Fibroblast of the aortic adventitia (primary cell): ENCODE data around the gene LYZL6. TPM values are rescaled to one million over a fixed set of nuclear protein-coding genes. Genes with fewer than 3 reads are reported as not detected.
A peak's percentile ranks its signal among the peaks of the same experiment; 100 is the strongest.

Experiments
- DNase-seq: peaks from one replicate; pipeline ENCODE4 v3.0.0-alpha.2; 2010; ENCODE audit warnings: low read depth
- H3K4me3 ChIP-seq: 2 replicates; pipeline ENCODE4 v1.5.1; 2011; ENCODE audit warnings: low read depth, mild to moderate bottlenecking, control low read depth, low read length, moderate library complexity
- total RNA-seq: library from RNA; depleted of rRNA; stranded (reverse); fragments of >200 nt; gene quantifications from 2 replicates; pipeline ENCODE4 v1.2.3, GENCODE V29; 2012; ENCODE audit warnings: low replicate concordance
- TF ChIP-seq, protein P1 (sequence below): IDR thresholded peaks from 2 replicates; pipeline ENCODE4 v1.5.1; 2011; ENCODE audit warnings: mild to moderate bottlenecking, low read length, control low read depth, inconsistent platforms; ENCODE audit not compliant: insufficient read depth

LYZL6 gene
- total RNA-seq, 1 donor: not detected

DNA sequence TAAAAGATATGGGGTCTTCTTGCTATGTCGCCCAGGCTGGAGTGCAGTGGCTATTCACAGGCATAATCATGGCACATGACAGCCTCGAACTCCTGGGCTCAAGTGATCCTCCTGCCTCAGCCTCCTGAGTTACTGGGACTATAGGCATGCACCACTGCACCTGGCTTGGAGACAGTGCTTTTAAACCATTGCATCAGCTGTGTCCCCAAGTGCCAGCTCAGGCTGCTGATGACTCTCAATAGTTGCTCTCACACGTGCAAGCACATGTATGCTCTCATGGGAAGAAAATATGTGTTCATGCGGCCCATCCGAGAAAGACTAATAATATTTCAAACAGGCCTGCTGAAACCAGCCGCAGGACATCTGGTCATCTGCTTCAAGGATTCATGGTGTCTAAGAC, 29.0 kb upstream of the LYZL6 start:
- DNase-seq: no peak
- H3K4me3 ChIP-seq: no peak overlapping the region
- TF ChIP-seq, protein P1, sequence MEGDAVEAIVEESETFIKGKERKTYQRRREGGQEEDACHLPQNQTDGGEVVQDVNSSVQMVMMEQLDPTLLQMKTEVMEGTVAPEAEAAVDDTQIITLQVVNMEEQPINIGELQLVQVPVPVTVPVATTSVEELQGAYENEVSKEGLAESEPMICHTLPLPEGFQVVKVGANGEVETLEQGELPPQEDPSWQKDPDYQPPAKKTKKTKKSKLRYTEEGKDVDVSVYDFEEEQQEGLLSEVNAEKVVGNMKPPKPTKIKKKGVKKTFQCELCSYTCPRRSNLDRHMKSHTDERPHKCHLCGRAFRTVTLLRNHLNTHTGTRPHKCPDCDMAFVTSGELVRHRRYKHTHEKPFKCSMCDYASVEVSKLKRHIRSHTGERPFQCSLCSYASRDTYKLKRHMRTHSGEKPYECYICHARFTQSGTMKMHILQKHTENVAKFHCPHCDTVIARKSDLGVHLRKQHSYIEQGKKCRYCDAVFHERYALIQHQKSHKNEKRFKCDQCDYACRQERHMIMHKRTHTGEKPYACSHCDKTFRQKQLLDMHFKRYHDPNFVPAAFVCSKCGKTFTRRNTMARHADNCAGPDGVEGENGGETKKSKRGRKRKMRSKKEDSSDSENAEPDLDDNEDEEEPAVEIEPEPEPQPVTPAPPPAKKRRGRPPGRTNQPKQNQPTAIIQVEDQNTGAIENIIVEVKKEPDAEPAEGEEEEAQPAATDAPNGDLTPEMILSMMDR: no peak

DNA sequence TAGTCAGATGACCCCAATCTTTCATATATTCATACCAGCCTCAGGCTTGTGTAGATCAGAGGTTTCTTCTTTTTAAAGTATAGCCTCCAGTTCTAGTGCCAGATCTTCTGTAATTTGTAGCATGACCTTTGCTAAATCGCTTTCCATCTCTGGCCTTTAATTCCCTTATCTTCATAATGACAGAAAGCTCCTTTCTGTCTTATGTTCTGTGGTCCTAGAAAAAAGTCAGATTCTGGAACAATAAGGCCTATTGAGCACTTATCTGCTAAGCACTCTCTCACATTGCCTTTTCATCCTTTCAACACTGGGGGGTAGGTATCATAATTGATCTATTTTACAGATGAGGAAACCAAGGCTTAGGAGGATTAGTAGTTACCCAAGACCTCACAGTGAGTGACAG, 28.6 kb upstream of the LYZL6 start:
- DNase-seq: no peak
- TF ChIP-seq, protein P1: no peak
- no peak overlapping the region for H3K4me3 ChIP-seq

DNA sequence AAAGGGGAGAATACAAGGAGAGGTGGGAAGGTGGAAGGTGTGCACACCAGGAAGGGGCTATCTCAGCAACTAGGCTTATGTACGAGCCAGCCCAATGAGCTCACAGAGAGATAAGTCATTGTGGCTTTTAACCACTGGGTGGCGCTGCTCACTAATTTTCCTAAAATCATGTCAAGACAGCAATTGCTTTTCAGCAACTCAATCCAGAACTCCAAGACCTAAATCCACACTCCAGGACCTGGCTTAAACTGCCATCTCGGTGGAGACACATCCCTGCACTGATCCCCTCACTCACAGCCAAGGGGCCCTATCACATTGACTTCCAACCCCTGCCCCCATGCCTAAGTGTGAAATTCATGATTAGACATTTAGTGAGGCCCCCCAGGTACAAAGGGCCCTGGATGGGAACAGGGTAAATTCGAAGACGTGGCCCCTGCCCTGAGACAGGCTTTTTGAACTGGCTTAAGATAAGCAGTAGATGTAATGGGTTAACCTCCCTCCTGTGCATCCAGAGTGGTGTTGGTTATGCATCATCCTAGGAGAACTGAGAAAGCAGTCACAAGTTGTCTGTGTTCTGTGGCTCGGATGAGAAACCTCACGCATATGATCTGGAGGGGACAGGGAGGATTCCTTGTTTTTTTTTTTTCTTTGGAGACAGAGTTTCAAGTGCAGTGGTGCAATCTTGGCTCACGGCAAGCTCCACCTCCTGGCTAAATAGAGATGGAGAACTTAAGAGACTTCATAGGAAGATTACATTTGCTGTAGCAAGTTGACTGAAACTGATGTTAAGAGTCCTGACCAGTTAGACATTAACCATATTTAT, 26.3 kb upstream of the LYZL6 start:
- DNase-seq: peak; percentile 77
- TF ChIP-seq, protein P1: peak; percentile 68
- H3K4me3 ChIP-seq: no peak overlapping the region

DNA sequence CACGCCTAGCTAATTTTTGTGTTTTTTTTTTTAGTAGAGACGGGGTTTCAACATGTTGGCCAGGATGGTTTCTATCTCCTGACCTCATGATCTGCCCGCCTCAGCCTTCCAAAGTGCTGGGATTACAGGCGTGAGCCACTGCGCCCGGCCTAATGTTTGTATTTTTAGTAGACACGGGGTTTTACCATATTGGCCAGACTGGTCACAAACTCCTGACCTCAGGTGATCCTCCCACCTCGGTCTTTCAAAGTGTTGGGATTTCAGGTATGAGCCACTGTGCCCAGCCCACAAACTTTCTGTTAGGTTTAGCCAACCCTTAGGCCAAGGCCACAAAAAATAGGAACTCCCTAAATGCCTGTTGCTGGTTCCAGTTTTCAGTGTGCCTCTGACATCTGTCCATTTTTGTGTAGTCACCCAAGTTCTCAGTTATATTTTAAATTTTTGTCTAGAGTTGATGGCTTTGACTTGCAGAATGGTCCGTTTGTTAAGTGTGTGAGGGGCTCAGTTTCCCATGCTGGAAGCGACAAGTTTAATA, 25.1 kb upstream of the LYZL6 start:
- TF ChIP-seq, protein P1: no peak
- no peak for DNase-seq
- H3K4me3 ChIP-seq: no peak overlapping the region

DNA sequence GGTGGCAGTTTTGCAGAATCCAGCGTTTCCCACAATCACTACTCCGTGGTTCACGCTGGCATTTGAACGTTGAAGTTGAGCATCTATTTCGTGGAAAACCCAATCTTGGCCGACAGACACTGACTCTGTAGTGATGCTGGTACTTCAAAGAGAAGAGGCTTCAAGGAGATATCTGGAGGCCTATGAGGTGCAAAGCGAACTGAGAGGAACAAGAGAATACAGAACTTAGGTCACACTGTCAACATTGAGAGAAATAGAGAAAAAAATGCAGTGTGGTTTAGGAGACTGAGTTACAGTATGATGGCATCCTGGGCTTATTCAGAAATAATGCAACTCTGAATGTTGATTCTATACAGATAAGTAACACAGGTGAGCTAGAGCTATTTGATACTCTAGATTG, 21.8 kb upstream of the LYZL6 start:
- no peak overlapping the region for H3K4me3 ChIP-seq
- TF ChIP-seq, protein P1: no peak
- DNase-seq: no peak

DNA sequence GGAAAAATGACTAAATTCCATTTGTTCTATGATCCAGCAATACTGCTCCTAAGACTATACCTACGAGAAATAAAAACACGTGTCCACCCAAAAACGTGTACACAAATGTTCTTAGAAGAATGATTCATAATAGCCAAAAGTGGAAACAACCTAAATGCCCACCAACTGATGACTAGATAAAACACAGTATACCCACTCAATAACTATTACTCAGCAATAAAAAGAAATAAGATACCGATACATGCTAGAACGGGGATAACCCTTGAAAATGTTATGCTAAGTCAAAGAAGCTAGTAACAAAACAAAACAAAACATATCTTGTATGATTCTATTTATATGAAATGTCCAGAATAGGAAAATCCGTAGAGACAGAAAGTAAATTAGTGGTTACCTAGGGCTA, 20.1 kb upstream of the LYZL6 start:
- H3K4me3 ChIP-seq: no peak overlapping the region
- DNase-seq: no peak
- TF ChIP-seq, protein P1: no peak
